Measurements from ENCODE around the gene MRPL34. TPM values are rescaled to one million over a fixed set of nuclear protein-coding genes. Genes with fewer than 3 reads are reported as not detected.
A peak's percentile ranks its signal among the peaks of the same experiment; 100 is the strongest.

Gene MRPL34
- total RNA-seq, 1 experiment from 2014 or later, result 48.4 TPM

DNA sequence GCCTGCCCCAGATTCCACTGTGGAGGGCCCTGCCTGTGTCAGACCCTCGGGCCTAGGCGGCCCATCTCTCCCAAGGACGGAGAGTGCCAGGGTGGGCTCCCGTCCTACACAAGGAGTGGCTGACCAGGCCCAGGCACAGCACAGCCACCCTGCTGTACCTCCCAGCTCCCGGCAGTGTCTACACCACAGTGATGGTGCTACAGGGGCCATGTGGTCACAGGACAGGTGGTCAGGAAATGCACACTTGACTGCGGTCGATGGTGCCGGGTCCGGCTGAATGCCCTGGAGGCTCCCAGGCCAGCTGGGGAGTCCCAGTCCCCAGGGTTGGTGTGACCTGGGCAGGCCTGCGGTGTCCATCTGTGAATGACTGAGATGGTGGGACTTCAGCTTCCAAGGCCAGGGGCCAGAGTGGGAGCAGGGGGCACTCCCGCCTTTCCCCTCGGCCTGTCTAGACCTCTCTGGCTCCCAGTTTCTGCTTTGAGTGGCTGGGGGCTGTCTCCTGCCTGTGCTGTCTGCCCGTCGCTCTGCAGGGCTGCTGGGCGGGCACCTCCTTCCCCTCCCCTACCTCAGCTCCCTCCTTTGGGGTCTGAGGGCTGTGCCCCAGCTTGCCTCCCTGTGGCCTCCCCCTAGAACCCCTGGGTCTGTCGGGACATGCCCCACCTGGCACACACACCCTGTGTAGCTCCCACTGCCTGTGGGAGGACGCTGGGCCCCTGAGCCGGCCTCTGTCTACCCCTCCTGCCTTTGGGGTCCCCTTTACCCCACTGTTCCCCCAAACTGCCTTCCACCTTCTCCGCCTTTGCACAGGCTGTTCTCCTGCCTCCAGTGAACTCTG lies 16.2 kb downstream of the MRPL34 start:
- DNase-seq (ENCODE audit: low read depth, low spot score), result no peak
- in situ Hi-C loops (cut with HindIII; ENCODE audit: low pct_unique_long_range_greater_than_20kb, low sequenced_read_pairs), result no loop called here

DNA sequence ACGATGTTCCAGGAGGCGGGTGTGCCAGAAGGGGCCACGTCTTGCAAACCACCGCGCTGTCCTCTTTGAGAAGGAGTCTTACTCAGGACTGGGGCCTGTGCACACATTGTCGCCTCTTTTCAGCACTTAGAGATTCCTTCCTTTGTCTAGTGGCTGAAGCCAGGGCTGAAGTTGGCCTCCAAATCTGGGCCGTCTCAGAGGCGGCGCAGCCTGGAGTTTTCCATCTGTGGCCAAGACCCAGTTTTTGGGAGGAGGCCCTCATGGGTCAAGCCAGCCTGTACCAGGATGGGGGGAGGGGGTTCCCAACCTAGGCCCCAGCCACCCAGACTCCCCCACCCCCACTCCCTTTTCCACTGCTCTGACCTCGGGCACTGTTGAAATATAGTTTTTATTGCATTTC lies 17.2 kb downstream of the MRPL34 start:
- in situ Hi-C loops (cut with HindIII; ENCODE audit: low pct_unique_long_range_greater_than_20kb, low sequenced_read_pairs), result no loop called here
- no peak for DNase-seq (ENCODE audit: low read depth, low spot score)

GRCh38 chr19:17323300-17323963 lies 17.8 kb downstream of the MRPL34 start:
- DNase-seq (ENCODE audit: low read depth, low spot score), result no peak
- in situ Hi-C loops (cut with HindIII; ENCODE audit: low pct_unique_long_range_greater_than_20kb, low sequenced_read_pairs), result no loop called here

DNA sequence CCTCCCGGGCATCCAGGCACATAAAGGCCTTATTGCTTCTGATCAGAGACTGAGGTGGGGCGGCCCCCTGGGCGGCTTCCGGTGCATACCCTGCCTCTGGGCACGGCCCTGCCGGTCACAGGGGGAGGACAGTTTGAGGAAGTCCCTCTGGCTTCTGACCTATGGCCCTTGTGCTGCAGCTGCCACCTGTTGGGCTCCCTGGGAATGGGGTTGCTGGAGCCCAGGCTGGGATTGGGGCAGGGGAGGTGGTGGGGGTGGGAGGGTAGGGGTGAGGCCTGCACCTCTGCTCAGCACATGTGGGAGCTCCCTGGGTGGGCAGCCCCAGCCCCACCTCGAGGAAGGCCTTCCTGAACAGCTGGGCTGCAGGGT lies 18.3 kb downstream of the MRPL34 start:
- no peak for DNase-seq (ENCODE audit: low read depth, low spot score)
- in situ Hi-C loops (cut with HindIII; ENCODE audit: low pct_unique_long_range_greater_than_20kb, low sequenced_read_pairs), result no loop called here

DNA sequence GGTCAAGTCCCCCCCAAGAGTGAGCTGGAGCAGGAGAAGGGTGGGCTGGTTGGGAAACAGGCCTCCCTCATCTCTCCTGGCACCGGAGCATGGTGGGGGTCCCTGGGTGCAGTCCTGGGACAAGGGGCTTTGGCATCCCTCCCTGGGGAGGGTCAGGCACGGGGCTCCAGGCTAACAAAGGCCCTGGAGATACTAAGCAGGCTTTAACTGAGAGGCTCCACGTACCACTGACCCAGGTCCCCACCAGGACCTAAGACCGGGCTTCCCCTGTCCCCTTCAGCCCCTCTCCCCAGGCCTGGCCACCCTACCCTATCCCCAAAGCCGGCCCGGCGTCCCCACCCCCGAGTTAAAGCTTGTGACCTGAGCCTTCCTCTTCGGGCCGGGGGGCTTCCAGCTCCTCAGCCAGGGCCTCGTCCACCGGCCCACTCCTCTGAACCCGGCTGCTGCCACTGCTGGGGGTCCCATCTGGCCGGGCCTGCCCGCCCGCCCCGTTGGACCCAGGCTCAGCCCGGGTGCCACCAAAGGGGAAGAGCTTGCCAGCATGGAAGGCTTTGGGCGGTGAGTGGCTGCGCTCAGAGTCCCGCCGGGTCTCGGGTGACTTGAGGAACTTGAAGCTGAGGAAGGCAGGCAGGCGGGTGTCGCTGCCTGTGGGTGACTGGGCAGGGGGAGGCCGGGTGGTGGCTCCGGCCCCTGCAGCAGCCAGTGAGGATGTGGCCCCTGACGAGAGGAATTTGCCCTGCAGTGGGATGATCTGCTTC lies 18.9 kb downstream of the MRPL34 start:
- no peak for DNase-seq (ENCODE audit: low read depth, low spot score)
- in situ Hi-C loops (cut with HindIII; ENCODE audit: low pct_unique_long_range_greater_than_20kb, low sequenced_read_pairs), result no loop called here

DNA sequence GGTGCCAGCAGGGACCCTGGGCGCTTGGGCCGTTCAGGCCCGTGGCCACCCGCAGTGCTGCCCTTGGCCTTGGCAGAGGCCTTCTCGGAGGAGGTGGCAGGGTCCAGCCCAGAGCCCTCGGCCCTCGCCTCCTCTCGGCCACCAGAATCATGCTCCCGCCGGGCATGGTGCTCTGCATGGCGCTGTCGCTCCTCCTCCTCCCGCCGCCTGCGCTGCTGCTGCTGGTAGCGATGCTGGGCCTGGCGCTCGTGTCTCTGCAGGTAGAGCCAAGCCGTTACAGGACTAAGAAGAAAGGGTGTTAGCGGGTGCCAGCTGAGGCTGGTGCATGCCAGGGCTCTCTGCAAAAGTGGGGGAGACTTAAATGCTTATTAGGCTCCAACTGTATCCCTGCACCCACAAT lies 19.5 kb downstream of the MRPL34 start:
- in situ Hi-C loops (cut with HindIII; ENCODE audit: low pct_unique_long_range_greater_than_20kb, low sequenced_read_pairs), result no loop called here
- DNase-seq (ENCODE audit: low read depth, low spot score), result no peak

DNA sequence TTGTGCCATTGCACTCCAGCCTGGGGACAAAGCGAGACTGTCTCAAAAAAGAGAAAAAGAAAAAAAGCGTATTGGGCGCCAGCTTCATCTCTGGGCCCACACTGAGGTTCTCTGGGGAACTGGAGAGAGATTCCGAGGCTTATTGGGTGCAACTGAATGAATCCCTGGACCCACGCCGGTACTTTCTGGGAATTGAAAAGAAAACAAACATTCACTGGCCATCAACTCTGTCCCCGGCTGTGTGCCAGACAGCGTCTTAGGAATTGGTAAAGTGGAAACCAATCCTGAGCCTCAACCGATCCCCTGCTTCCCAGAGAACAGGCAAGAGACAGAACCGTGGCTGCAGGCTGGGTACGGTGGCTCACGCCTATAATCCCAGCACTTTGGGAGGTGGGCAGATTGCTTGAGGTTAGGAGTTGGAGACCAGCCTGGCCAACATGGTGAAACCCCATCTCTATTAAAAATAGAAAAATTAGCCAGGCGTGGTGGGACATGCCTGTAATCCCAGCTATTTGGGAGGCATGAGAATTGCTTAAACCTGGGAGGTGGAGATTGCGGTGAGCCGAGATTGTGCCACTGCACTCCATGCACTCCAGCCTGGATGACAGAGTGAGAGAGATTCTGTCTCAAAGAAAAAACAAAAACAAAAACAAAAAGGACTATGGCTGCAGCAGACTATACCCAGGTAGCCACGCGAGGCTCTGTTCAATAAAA lies 20.4 kb downstream of the MRPL34 start:
- in situ Hi-C loops (cut with HindIII; ENCODE audit: low pct_unique_long_range_greater_than_20kb, low sequenced_read_pairs), result no loop called here
- DNase-seq (ENCODE audit: low read depth, low spot score), result no peak

DNA sequence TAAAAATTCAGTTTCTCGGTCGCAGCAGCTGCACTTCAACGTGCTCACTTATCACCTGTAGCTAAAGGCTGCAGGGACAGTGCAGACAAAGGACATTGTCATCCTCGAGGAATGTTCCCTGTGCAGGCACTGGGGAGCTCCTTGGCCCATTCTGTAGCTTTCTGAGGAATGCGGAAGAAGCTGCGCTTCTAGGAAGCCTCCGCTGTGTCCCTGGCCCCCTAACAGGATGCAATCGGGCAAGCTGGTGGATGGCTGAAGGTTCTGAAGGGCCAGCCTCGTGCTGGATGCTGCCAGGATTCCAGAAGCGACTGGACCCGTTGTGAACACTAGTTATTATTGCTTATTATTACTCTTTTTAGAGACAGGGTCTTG lies 20.9 kb downstream of the MRPL34 start:
- no peak for DNase-seq (ENCODE audit: low read depth, low spot score)
- in situ Hi-C loops (cut with HindIII; ENCODE audit: low pct_unique_long_range_greater_than_20kb, low sequenced_read_pairs), result no loop called here

DNA sequence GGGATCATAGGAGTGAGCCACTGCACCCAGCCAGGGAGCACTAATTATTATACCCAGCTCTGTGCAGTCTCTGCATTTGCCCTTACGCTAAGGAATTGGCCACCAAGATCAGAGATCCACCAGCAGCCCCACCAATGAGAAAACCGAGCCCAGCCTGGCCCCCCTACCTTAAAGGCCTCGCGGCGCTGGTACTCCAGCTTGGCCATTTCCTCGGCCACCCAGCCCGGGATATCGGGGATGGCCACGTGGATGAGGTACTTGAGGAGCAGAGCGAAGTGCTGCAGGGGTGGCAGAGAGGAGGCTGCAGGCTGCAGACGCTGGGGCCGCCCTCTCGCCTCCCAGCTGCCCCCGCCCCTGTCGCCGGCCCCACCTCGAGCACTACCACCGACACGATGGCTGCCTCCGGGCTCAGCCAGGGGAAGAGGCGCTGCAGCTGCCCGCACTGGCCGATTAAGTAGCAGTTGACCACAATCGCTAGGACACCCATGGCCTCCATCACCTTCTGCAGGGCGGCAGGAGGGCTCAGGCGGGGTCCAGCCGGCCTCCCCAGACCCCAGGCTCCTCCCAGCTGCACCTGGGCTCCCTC lies 21.5 kb downstream of the MRPL34 start:
- no peak for DNase-seq (ENCODE audit: low read depth, low spot score)
- in situ Hi-C loops (cut with HindIII; ENCODE audit: low pct_unique_long_range_greater_than_20kb, low sequenced_read_pairs), result no loop called here

GRCh38 chr19:17327654-17328516 lies 22.2 kb downstream of the MRPL34 start:
- peak; percentile 84 for DNase-seq (ENCODE audit: low read depth, low spot score)
- in situ Hi-C loops (cut with HindIII; ENCODE audit: low pct_unique_long_range_greater_than_20kb, low sequenced_read_pairs), result no loop called here

GRCh38 chr19:17328517-17329365 lies 23.1 kb downstream of the MRPL34 start:
- DNase-seq (ENCODE audit: low read depth, low spot score), result no peak
- in situ Hi-C loops (cut with HindIII; ENCODE audit: low pct_unique_long_range_greater_than_20kb, low sequenced_read_pairs), result no loop called here

- in situ Hi-C loops (cut with HindIII; ENCODE audit: low pct_unique_long_range_greater_than_20kb, low sequenced_read_pairs), result no loop called here
- DNase-seq (ENCODE audit: low read depth, low spot score), result no peak
These were observed 23.9 kb downstream of the MRPL34 start for GRCh38 chr19:17329366-17330261.

GRCh38 chr19:17330262-17331044 lies 24.8 kb downstream of the MRPL34 start:
- in situ Hi-C loops (cut with HindIII; ENCODE audit: low pct_unique_long_range_greater_than_20kb, low sequenced_read_pairs), result no loop called here
- no peak for DNase-seq (ENCODE audit: low read depth, low spot score)

DNA sequence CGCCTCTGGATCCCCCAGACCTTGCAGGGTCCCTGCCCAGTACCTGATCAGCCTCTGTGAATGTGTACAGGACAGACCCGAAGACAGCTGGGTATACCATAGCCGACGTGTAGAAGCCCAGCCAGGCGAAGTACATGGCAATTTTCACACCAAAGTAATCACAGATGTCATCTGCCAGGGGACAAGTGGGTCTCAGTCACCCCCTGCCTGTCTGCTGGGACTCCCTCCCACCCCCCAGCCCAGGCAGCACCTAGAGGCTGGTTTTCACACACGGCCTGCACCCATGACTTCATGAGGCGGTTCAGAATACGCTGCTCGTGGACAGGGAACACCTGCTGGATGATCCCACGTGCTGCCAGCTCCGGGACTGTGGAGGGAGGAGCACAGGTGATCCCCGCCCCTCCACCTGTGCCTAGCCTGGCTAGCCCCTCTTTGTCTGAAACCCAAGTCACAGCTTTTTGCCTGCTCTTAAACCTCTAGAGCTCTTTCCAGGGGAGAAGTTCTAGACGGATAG lies 25.4 kb downstream of the MRPL34 start:
- in situ Hi-C loops (cut with HindIII; ENCODE audit: low pct_unique_long_range_greater_than_20kb, low sequenced_read_pairs), result no loop called here
- no peak for DNase-seq (ENCODE audit: low read depth, low spot score)
